ENCODE data around the gene RPS6KA2.
"Not testable (repeated sequence)": the region's sequence is repeated elsewhere in the genome, so short reads cannot be mapped to it uniquely, and the experiment has no call there.

Gene RPS6KA2

DNA sequence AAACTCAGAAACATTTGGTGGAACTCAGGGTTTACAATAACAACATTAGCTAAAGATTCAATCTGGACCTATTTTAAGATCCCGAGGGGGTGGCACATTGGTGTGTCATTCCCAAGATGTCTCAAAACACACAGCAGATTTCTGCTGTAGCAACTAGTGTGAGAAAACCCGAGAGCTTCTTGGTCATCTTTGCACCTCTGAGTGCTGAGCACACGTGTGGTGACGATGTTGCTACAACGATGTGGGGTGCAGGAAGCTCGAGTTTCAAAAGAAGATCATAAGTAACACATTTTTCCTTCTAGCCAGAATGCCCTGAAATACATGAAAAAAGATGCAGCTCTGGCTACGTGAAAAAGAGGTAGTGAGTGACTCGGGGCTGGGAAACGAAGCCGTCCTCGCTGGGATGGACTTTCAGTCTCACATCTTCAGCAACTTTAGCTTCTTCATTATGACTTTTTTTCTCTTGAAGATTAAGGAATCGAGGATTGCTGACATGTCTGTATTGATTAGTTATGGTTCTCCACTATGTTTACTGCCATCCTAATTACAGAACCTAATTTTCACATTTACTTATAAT lies 42.1 kb downstream of the RPS6KA2 start:
- TF ChIP-seq CTCF (IDR thresholded peaks at IDR 0.05; ENCODE audit: low read depth, low read length) = no peak
- DNase-seq (ENCODE audit: low read depth in 2 of 2) = no peak
- H3K4me3 ChIP-seq (replicated peaks in 1 of 2; ENCODE audit: low read depth in 2 of 2, low read length in 2 of 2) = no peak overlapping the region

DNA sequence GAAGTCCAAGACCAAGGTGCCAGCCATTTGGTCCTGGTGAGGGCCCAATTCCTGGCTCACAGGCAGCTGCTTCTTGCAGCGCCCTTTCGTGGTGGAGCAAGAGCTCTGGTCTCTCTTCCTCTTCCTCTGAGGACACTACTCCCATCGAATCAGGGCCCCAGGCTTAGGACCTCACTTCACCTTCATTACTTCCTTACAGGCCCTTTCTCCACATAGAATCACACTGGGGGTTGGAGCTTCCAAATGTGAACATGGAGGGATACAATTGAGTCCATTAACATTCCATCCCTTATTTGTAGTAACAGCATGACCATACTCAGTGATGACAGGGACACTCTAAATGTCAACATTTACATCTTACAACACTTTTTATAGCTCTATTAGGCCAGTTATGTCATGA lies 42.9 kb downstream of the RPS6KA2 start:
- H3K4me3 ChIP-seq (replicated peaks in 1 of 2; ENCODE audit: low read depth in 2 of 2, low read length in 2 of 2) = no peak overlapping the region
- TF ChIP-seq CTCF (IDR thresholded peaks at IDR 0.05; ENCODE audit: low read depth, low read length) = no peak
- no peak for DNase-seq (ENCODE audit: low read depth in 2 of 2)

DNA sequence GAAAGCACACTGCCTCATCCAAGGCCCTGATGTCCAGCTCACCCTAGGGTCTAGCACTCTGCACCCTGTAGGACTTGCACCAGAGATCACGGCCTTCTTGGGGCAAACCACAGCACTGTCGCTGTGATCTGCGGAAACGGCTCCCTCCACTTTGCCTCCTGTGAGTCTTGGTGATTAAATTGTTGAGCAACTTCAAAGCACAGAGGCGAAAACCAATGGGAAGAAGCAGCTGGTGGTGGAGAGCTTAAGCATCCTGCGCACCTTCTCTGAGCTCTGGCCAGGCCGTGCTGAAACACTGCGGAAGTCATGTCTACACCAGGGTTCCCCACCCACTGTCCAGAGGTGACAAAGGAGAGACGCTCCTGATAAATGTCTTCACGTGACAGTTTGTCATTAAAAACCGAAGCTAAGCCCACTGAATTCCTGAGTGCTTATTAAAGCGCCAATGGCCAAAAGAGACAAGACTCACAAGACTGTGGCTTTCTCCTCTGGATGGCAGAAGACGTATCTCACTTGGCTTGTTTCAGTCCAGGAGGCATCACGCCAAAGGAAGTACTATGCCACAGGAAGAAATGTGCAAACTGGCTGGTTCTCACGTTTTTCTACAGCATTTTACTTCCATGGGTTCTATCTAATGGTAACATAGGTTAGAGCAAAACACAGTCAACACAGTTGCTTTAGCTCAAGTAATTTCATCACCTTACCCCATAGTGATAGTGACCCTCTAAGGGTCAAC lies 43.7 kb downstream of the RPS6KA2 start:
- H3K4me3 ChIP-seq (replicated peaks in 1 of 2; ENCODE audit: low read depth in 2 of 2, low read length in 2 of 2) = no peak overlapping the region
- no peak for DNase-seq (ENCODE audit: low read depth in 2 of 2)
- TF ChIP-seq CTCF (IDR thresholded peaks at IDR 0.05; ENCODE audit: low read depth, low read length) = no peak

DNA sequence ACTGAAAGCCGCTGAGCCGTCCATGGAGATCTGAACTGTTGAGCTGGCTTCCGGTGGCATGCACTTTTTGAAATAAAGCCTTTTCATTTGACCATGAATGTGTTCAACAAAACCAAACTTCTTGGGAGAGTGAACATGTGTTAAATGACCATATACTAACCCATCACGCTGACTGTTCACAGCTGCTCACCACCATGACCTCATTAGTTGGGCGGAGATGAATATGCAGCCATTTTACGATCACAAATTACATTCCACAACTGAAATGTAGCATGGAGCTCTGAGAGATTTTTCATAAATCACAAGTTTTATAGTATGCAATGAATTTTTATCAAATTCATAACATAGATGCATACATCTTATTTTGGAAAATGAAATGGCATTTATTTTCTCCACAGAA lies 44.8 kb downstream of the RPS6KA2 start:
- DNase-seq (ENCODE audit: low read depth in 2 of 2) = no peak
- TF ChIP-seq CTCF (IDR thresholded peaks at IDR 0.05; ENCODE audit: low read depth, low read length) = no peak
- H3K4me3 ChIP-seq (replicated peaks in 1 of 2; ENCODE audit: low read depth in 2 of 2, low read length in 2 of 2) = no peak overlapping the region

DNA sequence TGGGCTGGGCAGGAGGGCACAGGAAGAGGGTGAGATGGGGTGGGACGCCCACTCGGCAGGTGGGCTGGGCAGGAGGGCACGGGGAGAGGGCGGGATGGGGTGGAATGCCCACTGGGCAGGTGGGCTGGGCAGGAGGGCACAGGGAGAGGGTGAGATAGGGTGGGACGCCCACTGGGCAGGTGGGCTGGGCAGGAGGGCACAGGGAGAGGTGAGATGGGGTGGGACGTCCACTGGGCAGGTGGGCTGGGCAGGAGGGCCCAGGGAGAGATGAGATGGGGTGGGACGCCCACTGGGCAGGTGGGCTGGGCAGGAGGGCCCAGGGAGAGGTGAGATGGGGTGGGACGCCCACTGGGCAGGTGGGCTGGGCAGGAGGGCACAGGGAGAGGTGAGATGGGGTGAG lies 45.2 kb downstream of the RPS6KA2 start:
- not testable (repeated sequence) for H3K4me3 ChIP-seq (replicated peaks in 1 of 2; ENCODE audit: low read depth in 2 of 2, low read length in 2 of 2); DNase-seq (ENCODE audit: low read depth in 2 of 2)

DNA sequence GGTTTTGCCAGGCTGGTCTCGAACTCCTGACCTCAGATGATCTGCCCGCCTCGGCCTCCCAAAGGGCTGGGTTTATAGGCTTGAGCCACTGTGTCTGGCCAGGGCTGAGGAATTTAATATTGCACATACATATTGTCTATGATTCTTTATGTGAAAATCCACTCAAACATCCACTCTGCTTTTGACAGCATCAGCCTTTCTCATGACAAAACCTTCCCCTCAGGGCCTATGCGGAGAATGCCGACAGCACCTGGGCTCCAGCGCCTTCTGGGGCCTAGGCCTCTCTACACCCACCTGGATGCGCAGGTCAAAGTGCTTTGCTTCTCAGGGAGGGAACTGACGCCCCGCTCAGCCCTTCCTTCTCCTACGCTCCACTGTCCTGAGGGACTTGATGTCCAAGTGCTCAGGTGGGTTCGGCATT lies 46.0 kb downstream of the RPS6KA2 start:
- no peak for TF ChIP-seq CTCF (IDR thresholded peaks at IDR 0.05; ENCODE audit: low read depth, low read length)
- DNase-seq (ENCODE audit: low read depth in 2 of 2) = no peak
- no peak overlapping the region for H3K4me3 ChIP-seq (replicated peaks in 1 of 2; ENCODE audit: low read depth in 2 of 2, low read length in 2 of 2)

DNA sequence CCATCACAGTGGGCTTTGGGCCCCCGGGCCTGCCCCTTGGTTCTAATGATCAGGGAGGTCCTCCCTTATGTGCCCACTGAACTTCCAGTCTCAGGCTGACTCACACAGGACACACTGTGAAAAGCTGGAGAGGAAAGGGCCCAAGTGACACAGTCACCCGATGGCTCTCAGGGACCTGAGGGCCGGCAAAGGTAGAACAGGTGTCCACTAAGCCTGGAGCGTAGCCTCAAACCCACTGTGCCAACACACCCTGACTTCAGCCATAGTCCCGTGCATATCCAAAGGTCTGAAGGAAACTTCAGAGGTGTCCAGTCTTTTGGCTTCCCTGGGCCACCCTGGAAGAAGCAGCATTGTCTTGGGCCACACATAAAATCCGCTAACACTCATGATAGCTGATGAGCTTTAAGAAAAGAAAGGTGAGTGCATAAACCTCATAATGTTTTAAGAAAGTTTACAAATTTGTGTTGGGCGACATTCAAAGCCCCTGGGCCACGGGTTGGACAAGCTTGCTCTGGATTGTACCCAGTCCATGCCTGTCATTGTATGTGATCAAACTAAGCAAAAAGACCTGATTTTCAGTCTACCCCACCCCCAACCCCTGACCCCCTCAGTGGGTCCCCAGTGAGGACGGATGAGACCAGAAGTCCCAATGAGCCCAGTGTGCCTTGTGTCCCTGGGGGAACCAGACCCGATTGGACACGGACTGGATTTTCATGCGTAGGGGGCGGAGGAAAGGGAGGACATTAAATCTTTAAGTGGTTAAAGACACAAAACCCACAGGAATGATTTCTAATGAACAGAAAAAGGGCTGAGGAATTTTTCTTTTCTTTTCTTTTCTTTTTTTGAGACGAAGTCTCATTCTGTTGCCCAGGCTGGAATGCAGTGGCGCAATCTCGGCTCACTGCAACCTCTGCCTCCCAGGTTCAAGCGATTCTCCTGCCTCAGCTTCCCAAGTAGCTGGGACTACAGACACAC lies 46.7 kb downstream of the RPS6KA2 start:
- DNase-seq (ENCODE audit: low read depth in 2 of 2) = no peak
- H3K4me3 ChIP-seq (replicated peaks in 1 of 2; ENCODE audit: low read depth in 2 of 2, low read length in 2 of 2) = no peak overlapping the region
- no peak for TF ChIP-seq CTCF (IDR thresholded peaks at IDR 0.05; ENCODE audit: low read depth, low read length)
